ENCODE results near the gene AJAP1.

- TF ChIP-seq CTCF (IDR thresholded peaks at IDR 0.05) (no peak), POLR2A (IDR thresholded peaks at IDR 0.05) (no peak)
These were observed 49.3 kb upstream of the AJAP1 start for GRCh38 chr1:4605158-4605557.

All from esophagus squamous epithelium (tissue), 4 donors.